GM10847 (cell line): ENCODE results near the gene P2RY6.

Experiments
- POLR2A ChIP-seq: IDR thresholded peaks from 2 replicates; pipeline ENCODE4 v1.6.1; 2011; ENCODE audit not compliant: insufficient read length; ENCODE audit errors: extremely low read depth

The P2RY6 gene

GRCh38 chr11:73281796-73282660, 9.9 kb downstream of the P2RY6 start:
- no peak for TF ChIP-seq POLR2A

GRCh38 chr11:73283276-73284000, 11.3 kb downstream of the P2RY6 start:
- TF ChIP-seq POLR2A, result no peak

GRCh38 chr11:73284106-73284505, 12.0 kb downstream of the P2RY6 start:
- TF ChIP-seq POLR2A, result no peak

GRCh38 chr11:73285721-73286120, 13.6 kb downstream of the P2RY6 start:
- no peak for TF ChIP-seq POLR2A

- no peak for TF ChIP-seq POLR2A
Measured at GRCh38 chr11:73286240-73286810, 14.2 kb downstream of the P2RY6 start.

- no peak for TF ChIP-seq POLR2A
Measured at GRCh38 chr11:73287400-73288101, 15.4 kb downstream of the P2RY6 start.

GRCh38 chr11:73288192-73288872, 16.2 kb downstream of the P2RY6 start:
- no peak for TF ChIP-seq POLR2A

- TF ChIP-seq POLR2A, result no peak
Measured at GRCh38 chr11:73288873-73289707, 17.0 kb downstream of the P2RY6 start.

- no peak for TF ChIP-seq POLR2A
Measured at GRCh38 chr11:73290536-73290935, 18.4 kb downstream of the P2RY6 start.

GRCh38 chr11:73291196-73291595, 19.1 kb downstream of the P2RY6 start:
- TF ChIP-seq POLR2A, result no peak

GRCh38 chr11:73291781-73292524, 19.8 kb downstream of the P2RY6 start:
- no peak for TF ChIP-seq POLR2A

- TF ChIP-seq POLR2A, result no peak
Measured at GRCh38 chr11:73292525-73292894, 20.4 kb downstream of the P2RY6 start.

GRCh38 chr11:73293356-73293936, 21.3 kb downstream of the P2RY6 start:
- TF ChIP-seq POLR2A, result no peak
